CD14-positive monocyte (primary cell): ENCODE results near the gene SETD5. TPM values are rescaled to one million over a fixed set of nuclear protein-coding genes. Genes with fewer than 3 reads are reported as not detected.

Source experiments
- DNase-seq, 3 donors: peaks; one replicate each; pipeline ENCODE4 v3.0.0-alpha.2; 2011 to 2022
- H2AFZ ChIP-seq: 2 replicates; pipeline ENCODE4 v1.6.0; 2012; ENCODE audit warnings: mild to moderate bottlenecking, low read depth, low read length, inconsistent platforms; ENCODE audit not compliant: insufficient read depth, poor library complexity, severe bottlenecking
- H3K27ac ChIP-seq, 2 donors: 1 replicate in 1 of 2; 2 replicates in 1 of 2; pipeline ENCODE4 v1.5.1; 2012 to 2013; ENCODE audit warnings: low read length in 2 of 2, control low read depth in 1 of 2, inconsistent platforms in 1 of 2, low read depth in 1 of 2, mild to moderate bottlenecking in 1 of 2
- H3K27me3 ChIP-seq, 2 donors: one replicate each; pipeline versions ENCODE4 v1.6.0 to v1.6.1; 2011 to 2013; ENCODE audit warnings: low read length in 2 of 2; ENCODE audit not compliant: control insufficient read depth in 2 of 2, insufficient read depth in 2 of 2
- H3K36me3 ChIP-seq, 2 donors: replicated peaks in 1 of 2; 1 replicate in 1 of 2; 2 replicates in 1 of 2; pipeline versions ENCODE4 v1.5.1 to v1.6.1; 2012 to 2013; ENCODE audit warnings: low read length in 2 of 2, control low read depth in 1 of 2, inconsistent platforms in 1 of 2, mild to moderate bottlenecking in 1 of 2; ENCODE audit not compliant: insufficient read depth in 2 of 2, control insufficient read depth in 1 of 2
- H3K4me1 ChIP-seq, 2 donors: 1 replicate in 1 of 2; 2 replicates in 1 of 2; pipeline versions ENCODE4 v1.5.1 to v1.6.1; 2012 to 2013; ENCODE audit warnings: low read length in 2 of 2, control low read depth in 1 of 2, inconsistent platforms in 1 of 2, mild to moderate bottlenecking in 1 of 2, moderate library complexity in 1 of 2; ENCODE audit not compliant: insufficient read depth in 2 of 2, control insufficient read depth in 1 of 2
- H3K4me2 ChIP-seq: replicated peaks from 2 replicates; pipeline ENCODE3; 2012; ENCODE audit warnings: low read length, moderate library complexity, mild to moderate bottlenecking; ENCODE audit not compliant: poor library complexity, severe bottlenecking; ENCODE audit errors: extremely low read depth
- H3K4me3 ChIP-seq, 3 experiments: fragments of 200-600 bp in 1 of 3; sonication (generic) in 1 of 3; replicated peaks in 1 of 3; 1 replicate in 2 of 3; 2 replicates in 1 of 3; pipeline ENCODE4 v1.5.1; 2011 to 2013; ENCODE audit warnings: low read length in 3 of 3, mild to moderate bottlenecking in 3 of 3, control low read depth in 2 of 3, low read depth in 2 of 3, inconsistent platforms in 1 of 3, moderate library complexity in 1 of 3
- H3K79me2 ChIP-seq: 2 replicates; pipeline ENCODE4 v1.6.0; 2012; ENCODE audit warnings: mild to moderate bottlenecking, control low read depth, inconsistent platforms, low read length, moderate library complexity; ENCODE audit not compliant: insufficient read depth
- H3K9ac ChIP-seq: 2 replicates; pipeline ENCODE4 v1.6.0; 2017; ENCODE audit warnings: low read length, mild to moderate bottlenecking; ENCODE audit not compliant: insufficient read depth, poor library complexity, severe bottlenecking
- H3K9me3 ChIP-seq, 2 donors: replicated peaks in 1 of 2; 1 replicate in 1 of 2; 2 replicates in 1 of 2; pipeline versions ENCODE4 v1.5.1 to v1.6.1; 2012 to 2013; ENCODE audit warnings: low read length in 2 of 2, control low read depth in 1 of 2; ENCODE audit not compliant: control insufficient read depth in 1 of 2, insufficient read depth in 1 of 2
- H4K20me1 ChIP-seq: 2 replicates; pipeline ENCODE4 v1.6.0; 2012; ENCODE audit warnings: mild to moderate bottlenecking, low read length, control low read depth, moderate library complexity; ENCODE audit not compliant: insufficient read depth
- H3K27ac Mint-ChIP-seq, 7 donors: one replicate each; pipeline ENCODE4 v1.8.0; 2020; ENCODE audit warnings: mild to moderate bottlenecking in 7 of 7, mixed read lengths in 7 of 7, moderate library complexity in 6 of 7, inconsistent platforms in 2 of 7
- H3K27me3 Mint-ChIP-seq, 3 donors: one replicate each; pipeline ENCODE4 v1.8.0; 2021 to 2022; ENCODE audit warnings: low read depth in 3 of 3, mild to moderate bottlenecking in 3 of 3, mixed read lengths in 3 of 3, moderate library complexity in 3 of 3, inconsistent platforms in 1 of 3
- H3K36me3 Mint-ChIP-seq, 2 donors: one replicate each; pipeline ENCODE4 v1.8.0; 2020; ENCODE audit warnings: mixed read lengths in 2 of 2, inconsistent platforms in 1 of 2, mild to moderate bottlenecking in 1 of 2
- H3K4me1 Mint-ChIP-seq: one replicate; pipeline ENCODE4 v1.8.0; 2020; ENCODE audit warnings: mild to moderate bottlenecking, mixed read lengths
- H3K4me3 Mint-ChIP-seq, 2 donors: one replicate each; pipeline ENCODE4 v1.8.0; 2020; ENCODE audit warnings: mild to moderate bottlenecking in 2 of 2, mixed read lengths in 2 of 2, moderate library complexity in 1 of 2
- H3K9me3 Mint-ChIP-seq, 7 donors: one replicate each; pipeline ENCODE4 v1.8.0; 2020 to 2022; ENCODE audit warnings: mixed read lengths in 7 of 7, mild to moderate bottlenecking in 6 of 7, moderate library complexity in 6 of 7, inconsistent platforms in 2 of 7
- CTCF ChIP-seq: fragments of 200-600 bp; IDR thresholded peaks from one replicate; pipeline ENCODE4 v1.8.0; 2022; ENCODE audit warnings: antibody characterized with exemption, mild to moderate bottlenecking
- WGBS: methylation state at CpG from one replicate; pipeline ENCODE4 v1.1.5; 2013; ENCODE audit warnings: missing lambda C conversion rate; ENCODE audit not compliant: insufficient coverage; 5-methylcytosine and 5-hydroxymethylcytosine counted together
- intact Hi-C, 2 donors: fragments of 100-400 bp; cut with micrococcal nuclease; formaldehyde crosslinking; loops; one replicate each; pipeline versions ENCODE4 v1.15.0 to v1.15.1; 2023
- polyA plus RNA-seq, 3 donors: library from polyadenylated mRNA; depleted of rRNA in 1 of 3; unstranded in 2 of 3; stranded (reverse) in 1 of 3; fragments of 300-500 nt in 2 of 3; fragments of >200 nt in 1 of 3; fragmentation: Illumina TruSeq in 2 of 3; gene quantifications; 1 replicate in 2 of 3; 2 replicates in 1 of 3; pipeline ENCODE4 v1.2.3, GENCODE V29; 2012 to 2021

SETD5 gene
- polyA plus RNA-seq, 3 donors = 4.1 to 51.5 (median 13.7) TPM

- Histone ChIP-seq H3K4me2 (peak overlapping the region; percentile 79), H2AFZ (peak overlapping the region; percentile 63), H3K36me3 (peaks cover 9 to 41% of the 10 kb centered on the region in 2 donors), H3K9ac (peak overlapping the region; percentile 87), H3K27ac (peak overlapping the region; percentile 96 to 99), H3K79me2 (peaks cover 87% of the 10 kb centered on the region), H3K9me3 (no peaks in the 10 kb centered on the region), H3K4me1 (peaks cover 31 to 64% of the 10 kb centered on the region in 2 donors), H3K4me3 (peak overlapping the region; percentile 49 to 86 (median 75)), H4K20me1 (peaks cover 64% of the 10 kb centered on the region), H3K27me3 (no peaks in the 10 kb centered on the region)
- H3K27ac Mint-ChIP-seq = peak overlapping the region; percentile 94 to 99 (median 98)
- peak; percentile 71 to 81 (median 79) for DNase-seq
- H3K4me3 Mint-ChIP-seq = peak overlapping the region; percentile 92 to 96
- peaks cover 25 to 28% of the 10 kb centered on the region in 2 donors for H3K36me3 Mint-ChIP-seq
- intact Hi-C loops = loop anchor here (2.0 to 5.0 kb wide), 4 partner anchors 27 to 397 kb away; partner anchors contain the start of genes THUMPD3 (in 2 of the 2), ARPC4 (in 1 of the 2), BRPF1 (in 1 of the 2) and TADA3 (in 1 of the 2)
- H3K4me1 Mint-ChIP-seq = peaks cover 61% of the 10 kb centered on the region
- WGBS = under 1% methylated on average over 24 of the region's 25 CpGs
- H3K9me3 Mint-ChIP-seq = peaks cover 0 to 2% (median 0%) of the 10 kb centered on the region in 7 donors
- TF ChIP-seq CTCF = no peak
- H3K27me3 Mint-ChIP-seq = peaks cover 0 to 1% (median 0%) of the 10 kb centered on the region in 3 donors
Observed at GRCh38 chr3:9396301-9396631, 1.1 kb upstream of the SETD5 start.

GRCh38 chr3:9396632-9397331 lies 633 bp upstream of the SETD5 start:
- Histone ChIP-seq H3K36me3 (peaks cover 4 to 36% of the 10 kb centered on the region in 2 donors), H3K4me1 (peaks cover 27 to 59% of the 10 kb centered on the region in 2 donors), H4K20me1 (peaks cover 64% of the 10 kb centered on the region), H3K27me3 (no peaks in the 10 kb centered on the region), H3K79me2 (peaks cover 87% of the 10 kb centered on the region), H3K4me2 (peak overlapping the region; percentile 79), H3K9me3 (no peaks in the 10 kb centered on the region), H3K9ac (peak overlapping the region; percentile 87), H3K27ac (peak overlapping the region; percentile 96 to 99), H3K4me3 (peak overlapping the region; percentile 49 to 86 (median 75)), H2AFZ (peak overlapping the region; percentile 63)
- Mint-ChIP-seq H3K27ac (peak overlapping the region; percentile 98 to 100 (median 99)), H3K27me3 (peaks cover 0 to 1% (median 0%) of the 10 kb centered on the region in 3 donors), H3K4me3 (peak overlapping the region; percentile 92 to 96), H3K9me3 (peaks cover 0 to 2% (median 0%) of the 10 kb centered on the region in 7 donors), H3K36me3 (peaks cover 20 to 23% of the 10 kb centered on the region in 2 donors), H3K4me1 (peaks cover 59% of the 10 kb centered on the region)
- intact Hi-C loops = loop anchor here (2.0 to 5.0 kb wide), 4 partner anchors 26 to 396 kb away; partner anchors contain the start of genes THUMPD3 (in 2 of the 2), ARPC4 (in 1 of the 2), BRPF1 (in 1 of the 2) and TADA3 (in 1 of the 2)
- WGBS = under 1% methylated on average over 67 of the region's 71 CpGs
- no peak for TF ChIP-seq CTCF
- peak; percentile 96 to 98 (median 96) for DNase-seq
